ENCODE results near the gene ZSCAN16.
"Not testable (repeated sequence)": the region's sequence is repeated elsewhere in the genome, so short reads cannot be mapped to it uniquely, and the experiment has no call there.

DNA sequence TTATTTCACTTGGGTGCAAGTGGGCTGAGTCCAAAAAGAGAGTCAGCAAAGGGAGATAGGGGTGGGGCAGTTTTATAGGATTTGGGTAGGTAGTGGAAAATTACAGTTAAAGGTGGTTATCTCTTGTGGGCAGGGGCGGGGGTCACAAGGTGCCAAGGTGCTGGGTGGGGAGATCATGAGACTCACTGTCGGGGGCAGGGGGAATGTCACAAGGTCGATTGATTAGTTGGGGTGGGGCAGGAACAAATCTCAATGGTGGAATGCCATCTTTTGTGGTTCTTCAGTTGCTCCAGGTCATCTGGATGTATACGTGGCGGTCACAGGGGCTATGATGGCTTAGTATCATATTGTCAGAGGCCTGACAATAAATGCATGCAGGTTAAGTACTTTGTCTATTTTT is 2.1 kb upstream of the ZSCAN16 start:
- TF ChIP-seq, protein P1, sequence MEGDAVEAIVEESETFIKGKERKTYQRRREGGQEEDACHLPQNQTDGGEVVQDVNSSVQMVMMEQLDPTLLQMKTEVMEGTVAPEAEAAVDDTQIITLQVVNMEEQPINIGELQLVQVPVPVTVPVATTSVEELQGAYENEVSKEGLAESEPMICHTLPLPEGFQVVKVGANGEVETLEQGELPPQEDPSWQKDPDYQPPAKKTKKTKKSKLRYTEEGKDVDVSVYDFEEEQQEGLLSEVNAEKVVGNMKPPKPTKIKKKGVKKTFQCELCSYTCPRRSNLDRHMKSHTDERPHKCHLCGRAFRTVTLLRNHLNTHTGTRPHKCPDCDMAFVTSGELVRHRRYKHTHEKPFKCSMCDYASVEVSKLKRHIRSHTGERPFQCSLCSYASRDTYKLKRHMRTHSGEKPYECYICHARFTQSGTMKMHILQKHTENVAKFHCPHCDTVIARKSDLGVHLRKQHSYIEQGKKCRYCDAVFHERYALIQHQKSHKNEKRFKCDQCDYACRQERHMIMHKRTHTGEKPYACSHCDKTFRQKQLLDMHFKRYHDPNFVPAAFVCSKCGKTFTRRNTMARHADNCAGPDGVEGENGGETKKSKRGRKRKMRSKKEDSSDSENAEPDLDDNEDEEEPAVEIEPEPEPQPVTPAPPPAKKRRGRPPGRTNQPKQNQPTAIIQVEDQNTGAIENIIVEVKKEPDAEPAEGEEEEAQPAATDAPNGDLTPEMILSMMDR (IDR thresholded peaks at IDR 0.05) = not testable (repeated sequence)
- not testable (repeated sequence) for TF ChIP-seq POLR2A (IDR thresholded peaks at IDR 0.05)

All from ovary (tissue), 3 donors.